HG03469 (cell line): ENCODE results near the gene DNAJB6.

ENCODE experiments used
- ATAC-seq: cut with Tn5 transposase; IDR thresholded peaks from one replicate; pipeline ENCODE4 v1.9.1; 2021; ENCODE audit warnings: mild to moderate bottlenecking, moderate library complexity, moderate number of reproducible peaks; ENCODE audit not compliant: unreplicated experiment

Gene DNAJB6

GRCh38 chr7:157462419-157462771 is 125.6 kb downstream of the DNAJB6 start:
- no peak for ATAC-seq

GRCh38 chr7:157462840-157463239 is 126.0 kb downstream of the DNAJB6 start:
- ATAC-seq = no peak

GRCh38 chr7:157463245-157463644 is 126.4 kb downstream of the DNAJB6 start:
- ATAC-seq = no peak

GRCh38 chr7:157464111-157464970 is 127.5 kb downstream of the DNAJB6 start:
- no peak for ATAC-seq

GRCh38 chr7:157464971-157465886 is 128.4 kb downstream of the DNAJB6 start:
- no peak for ATAC-seq

- no peak for ATAC-seq
Observed at GRCh38 chr7:157465891-157466866, 129.4 kb downstream of the DNAJB6 start.

- no peak for ATAC-seq
Observed at GRCh38 chr7:157466867-157467261, 130.1 kb downstream of the DNAJB6 start.
